WTC11 (cell line): ENCODE measurements around the gene INPP5E. TPM values are rescaled to one million over a fixed set of nuclear protein-coding genes. Genes with fewer than 3 reads are reported as not detected.

Source experiments
- ATAC-seq: fragments of 200-7000 bp; cut with Tn5 transposase; 2 replicates; pipeline ENCODE4 v1.10.0; 2021; ENCODE audit warnings: mild to moderate bottlenecking, moderate library complexity
- CTCF ChIA-PET: fragments of 300-600 bp; sonication (Branson Sonifier 250); formaldehyde crosslinking; loops from one replicate; lab custom pipeline; 2021; ENCODE audit warnings: antibody characterized with exemption; lab: Charles Lee
- POLR2A ChIA-PET: fragments of 350-600 bp; sonication (Branson Sonifier 250); formaldehyde crosslinking; loops from one replicate; lab custom pipeline; 2021; ENCODE audit warnings: antibody characterized with exemption; lab: Charles Lee
- DNase-seq: peaks from one replicate; pipeline ENCODE4 v3.0.0; 2021; ENCODE audit warnings: low spot score
- H3K27ac Mint-ChIP-seq: 2 replicates; pipeline ENCODE4 v1.8.0; 2021; ENCODE audit warnings: mixed read lengths
- H3K27me3 Mint-ChIP-seq: 2 replicates; pipeline ENCODE4 v1.8.0; 2021; ENCODE audit warnings: low read depth, mild to moderate bottlenecking, moderate library complexity, mixed read lengths
- H3K36me3 Mint-ChIP-seq: 2 replicates; pipeline ENCODE4 v1.8.0; 2021; ENCODE audit warnings: mixed read lengths
- H3K4me1 Mint-ChIP-seq: 2 replicates; pipeline ENCODE4 v1.8.0; 2022; ENCODE audit warnings: mixed read lengths
- H3K4me3 Mint-ChIP-seq: 2 replicates; pipeline ENCODE4 v1.8.0; 2021; ENCODE audit warnings: mild to moderate bottlenecking, moderate library complexity, mixed read lengths
- H3K9me3 Mint-ChIP-seq: 2 replicates; pipeline ENCODE4 v1.8.0; 2021; ENCODE audit warnings: mixed read lengths
- ATF1 ChIP-seq: sonication (generic); formaldehyde crosslinking; IDR thresholded peaks from 2 replicates; pipeline ENCODE4 v1.8.1; 2023; ENCODE audit warnings: mild to moderate bottlenecking, moderate library complexity, missing genetic modification reagents
- ATF2 ChIP-seq: sonication (generic); formaldehyde crosslinking; IDR thresholded peaks from 2 replicates; pipeline ENCODE4 v1.8.1; 2022; ENCODE audit warnings: low read depth, missing genetic modification reagents, borderline replicate concordance
- ESRRA ChIP-seq: sonication (generic); formaldehyde crosslinking; IDR thresholded peaks from 2 replicates; pipeline ENCODE4 v1.8.1; 2022; ENCODE audit warnings: mild to moderate bottlenecking, missing genetic modification reagents, borderline replicate concordance
- FOXK1 ChIP-seq: sonication (generic); formaldehyde crosslinking; IDR thresholded peaks from 2 replicates; pipeline ENCODE4 v1.8.0; 2022; ENCODE audit warnings: mild to moderate bottlenecking, moderate library complexity, missing genetic modification reagents
- GTF2I ChIP-seq: fragments of 250-450 bp; sonication (Bioruptor Pico); conservative IDR thresholded peaks from 2 replicates; pipeline ENCODE4 v1.4.0; 2021; ENCODE audit warnings: mild to moderate bottlenecking
- HMGA2 ChIP-seq: fragments of 250-450 bp; sonication (Bioruptor Pico); IDR thresholded peaks from 2 replicates; pipeline ENCODE4 v1.4.0; 2021; ENCODE audit warnings: mild to moderate bottlenecking, moderate library complexity
- HMGXB4 ChIP-seq: sonication (generic); formaldehyde crosslinking; IDR thresholded peaks from 2 replicates; pipeline ENCODE4 v1.8.1; 2023; ENCODE audit warnings: mild to moderate bottlenecking, moderate library complexity, missing genetic modification reagents
- KAT7 ChIP-seq: sonication (generic); formaldehyde crosslinking; IDR thresholded peaks from 2 replicates; pipeline ENCODE4 v1.8.1; 2023; ENCODE audit warnings: missing genetic modification reagents, mild to moderate bottlenecking, borderline replicate concordance
- MAX ChIP-seq: sonication (generic); formaldehyde crosslinking; IDR thresholded peaks from 2 replicates; pipeline ENCODE4 v1.8.0; 2022; ENCODE audit warnings: mild to moderate bottlenecking, missing genetic modification reagents
- NFYB ChIP-seq: sonication (generic); formaldehyde crosslinking; conservative IDR thresholded peaks from 2 replicates; pipeline ENCODE4 v1.8.0; 2022; ENCODE audit warnings: low read depth, missing genetic modification reagents
- NR3C1 ChIP-seq: sonication (generic); formaldehyde crosslinking; conservative IDR thresholded peaks from 2 replicates; pipeline ENCODE4 v1.8.1; 2023; ENCODE audit warnings: low read depth, mild to moderate bottlenecking, missing genetic modification reagents
- PRRX2 ChIP-seq: fragments of 250-450 bp; sonication (Bioruptor Pico); IDR thresholded peaks from 2 replicates; pipeline ENCODE4 v1.8.0; 2021; ENCODE audit warnings: mild to moderate bottlenecking
- SMAD3 ChIP-seq: sonication (generic); formaldehyde crosslinking; IDR thresholded peaks from 2 replicates; pipeline ENCODE4 v1.8.0; 2022; ENCODE audit warnings: missing genetic modification reagents, mild to moderate bottlenecking, borderline replicate concordance
- SP1 ChIP-seq: sonication (generic); formaldehyde crosslinking; conservative IDR thresholded peaks from 2 replicates; pipeline ENCODE4 v1.8.1; 2022; ENCODE audit warnings: missing genetic modification reagents
- ZBTB21 ChIP-seq: sonication (generic); formaldehyde crosslinking; IDR thresholded peaks from 2 replicates; pipeline ENCODE4 v1.8.1; 2023; ENCODE audit warnings: mild to moderate bottlenecking, missing genetic modification reagents, borderline replicate concordance
- ZMAT4 ChIP-seq: fragments of 250-450 bp; sonication (Bioruptor Pico); IDR thresholded peaks from 2 replicates; pipeline ENCODE4 v1.9.0; 2021; ENCODE audit warnings: mild to moderate bottlenecking
- ZNF138 ChIP-seq: sonication (generic); formaldehyde crosslinking; conservative IDR thresholded peaks from 2 replicates; pipeline ENCODE4 v1.8.1; 2022; ENCODE audit warnings: mild to moderate bottlenecking, moderate library complexity, missing genetic modification reagents
- ZNF396 ChIP-seq: fragments of 250-450 bp; sonication (Bioruptor Pico); IDR thresholded peaks from 2 replicates; pipeline ENCODE4 v1.8.0; 2021; ENCODE audit warnings: mild to moderate bottlenecking, moderate library complexity, borderline replicate concordance
- ZNF425 ChIP-seq: fragments of 250-450 bp; sonication (Bioruptor Pico); conservative IDR thresholded peaks from 2 replicates; pipeline ENCODE4 v1.9.0; 2021; ENCODE audit warnings: mild to moderate bottlenecking
- ZNF512 ChIP-seq: sonication (generic); formaldehyde crosslinking; IDR thresholded peaks from 2 replicates; pipeline ENCODE4 v1.8.1; 2022; ENCODE audit warnings: missing genetic modification reagents, borderline replicate concordance
- ZNF532 ChIP-seq: fragments of 250-450 bp; sonication (Bioruptor Pico); IDR thresholded peaks from 2 replicates; pipeline ENCODE4 v1.9.0; 2021; ENCODE audit warnings: mild to moderate bottlenecking, borderline replicate concordance
- total RNA-seq: library from RNA; stranded (reverse); gene quantifications from 3 replicates; pipeline ENCODE4 v1.2.3, GENCODE V29; 2021

The INPP5E gene
- total RNA-seq, 1 experiment from 2014 or later, result 24.0 TPM

GRCh38 chr9:136465500-136466154, 26.0 kb upstream of the INPP5E start:
- Mint-ChIP-seq H3K4me3 (no peak overlapping the region), H3K27me3 (no peaks in the 10 kb centered on the region), H3K36me3 (peaks cover 70% of the 10 kb centered on the region), H3K9me3 (no peaks in the 10 kb centered on the region), H3K27ac (no peak overlapping the region), H3K4me1 (no peaks in the 10 kb centered on the region)
- TF ChIP-seq ZMAT4 (CRISPR knock-in tag) (no peak), SP1 (CRISPR knock-in tag) (no peak), SMAD3 (CRISPR knock-in tag) (no peak), ATF1 (CRISPR knock-in tag) (no peak), ATF2 (CRISPR knock-in tag) (no peak), MAX (no peak), PRRX2 (no peak), NR3C1 (CRISPR knock-in tag) (no peak), GTF2I (CRISPR knock-in tag) (no peak), ZNF138 (no peak)
- ATAC-seq (no peak), DNase-seq (no peak)
- ChIA-PET CTCF (no interaction called here), POLR2A (no interaction called here)

- TF ChIP-seq ZNF532 (CRISPR knock-in tag) (no peak), ZNF425 (CRISPR knock-in tag) (no peak), ZNF512 (CRISPR knock-in tag) (no peak), HMGA2 (CRISPR knock-in tag) (no peak), FOXK1 (no peak), NFYB (CRISPR knock-in tag) (no peak), ZNF396 (CRISPR knock-in tag) (no peak), KAT7 (CRISPR knock-in tag) (no peak), HMGXB4 (CRISPR knock-in tag) (no peak), ZNF138 (no peak), ZBTB21 (CRISPR knock-in tag) (no peak), ESRRA (CRISPR knock-in tag) (no peak)
- TF ChIP-seq, all 79 proteins: peak for 0
- no peak for ATAC-seq
- Mint-ChIP-seq H3K36me3 (peaks cover 73% of the 10 kb centered on the region), H3K4me3 (no peak overlapping the region), H3K27me3 (no peaks in the 10 kb centered on the region), H3K9me3 (no peaks in the 10 kb centered on the region), H3K27ac (no peak overlapping the region), H3K4me1 (no peaks in the 10 kb centered on the region)
- POLR2A ChIA-PET, result no interaction called here
- no peak for DNase-seq
- CTCF ChIA-PET, result no interaction called here
Measured at GRCh38 chr9:136464241-136464640, 24.6 kb upstream of the INPP5E start.
